Endothelial cell of umbilical vein (primary cell): ENCODE data around the gene RRAS.

ENCODE experiments used
- EZH2 ChIP-seq: IDR thresholded peaks from 2 replicates; pipeline ENCODE4 v1.6.1; 2012; ENCODE audit warnings: borderline replicate concordance, low read depth, mild to moderate bottlenecking, moderate library complexity, low read length, inconsistent platforms; ENCODE audit not compliant: severe bottlenecking
- FOS ChIP-seq: IDR thresholded peaks from 2 replicates; pipeline ENCODE4 v1.6.1; 2011; ENCODE audit warnings: mild to moderate bottlenecking, low read length, moderate library complexity, borderline replicate concordance; ENCODE audit not compliant: insufficient read depth
- JUN ChIP-seq: IDR thresholded peaks from 2 replicates; pipeline ENCODE4 v1.6.1; 2011; ENCODE audit warnings: borderline replicate concordance, low read depth; ENCODE audit not compliant: insufficient read length, insufficient read depth
- MAX ChIP-seq: IDR thresholded peaks from 2 replicates; pipeline ENCODE4 v1.6.1; 2011; ENCODE audit not compliant: insufficient read depth, insufficient read length
- MYC ChIP-seq: IDR thresholded peaks from one replicate; pipeline ENCODE4 v1.6.1; 2011; ENCODE audit warnings: mild to moderate bottlenecking, low read depth, low read length
- POLR2A ChIP-seq: IDR thresholded peaks from 2 replicates; pipeline ENCODE4 v1.6.1; 2012; ENCODE audit warnings: low read depth, mild to moderate bottlenecking, control low read depth, low read length
- POLR2AphosphoS5 ChIP-seq: IDR thresholded peaks from 2 replicates; pipeline ENCODE4 v1.6.1; 2012; ENCODE audit warnings: low read depth, mild to moderate bottlenecking, control low read depth, low read length, moderate library complexity; ENCODE audit not compliant: insufficient read depth
- TF ChIP-seq, protein P1 (sequence below), 2 donors: IDR thresholded peaks; 1 replicate in 1 of 2; 2 replicates in 1 of 2; pipeline ENCODE4 v1.5.1; 2011; ENCODE audit warnings: low read length in 2 of 2, mild to moderate bottlenecking in 2 of 2, moderate library complexity in 2 of 2, control low read depth in 1 of 2, inconsistent platforms in 1 of 2, low read depth in 1 of 2; ENCODE audit not compliant: insufficient read depth in 1 of 2; ENCODE audit errors: extremely low read depth in 1 of 2

- TF ChIP-seq, protein P1, sequence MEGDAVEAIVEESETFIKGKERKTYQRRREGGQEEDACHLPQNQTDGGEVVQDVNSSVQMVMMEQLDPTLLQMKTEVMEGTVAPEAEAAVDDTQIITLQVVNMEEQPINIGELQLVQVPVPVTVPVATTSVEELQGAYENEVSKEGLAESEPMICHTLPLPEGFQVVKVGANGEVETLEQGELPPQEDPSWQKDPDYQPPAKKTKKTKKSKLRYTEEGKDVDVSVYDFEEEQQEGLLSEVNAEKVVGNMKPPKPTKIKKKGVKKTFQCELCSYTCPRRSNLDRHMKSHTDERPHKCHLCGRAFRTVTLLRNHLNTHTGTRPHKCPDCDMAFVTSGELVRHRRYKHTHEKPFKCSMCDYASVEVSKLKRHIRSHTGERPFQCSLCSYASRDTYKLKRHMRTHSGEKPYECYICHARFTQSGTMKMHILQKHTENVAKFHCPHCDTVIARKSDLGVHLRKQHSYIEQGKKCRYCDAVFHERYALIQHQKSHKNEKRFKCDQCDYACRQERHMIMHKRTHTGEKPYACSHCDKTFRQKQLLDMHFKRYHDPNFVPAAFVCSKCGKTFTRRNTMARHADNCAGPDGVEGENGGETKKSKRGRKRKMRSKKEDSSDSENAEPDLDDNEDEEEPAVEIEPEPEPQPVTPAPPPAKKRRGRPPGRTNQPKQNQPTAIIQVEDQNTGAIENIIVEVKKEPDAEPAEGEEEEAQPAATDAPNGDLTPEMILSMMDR (IDR thresholded peaks at IDR 0.05; ENCODE audit: extremely low read depth in 1 of 2, insufficient read depth in 1 of 2, low read depth in 1 of 2, low read length in 2 of 2): no peak
- TF ChIP-seq POLR2A: no peak
- TF ChIP-seq EZH2: no peak
- no peak for TF ChIP-seq MYC
- no peak for TF ChIP-seq POLR2AphosphoS5
- no peak for TF ChIP-seq FOS
- TF ChIP-seq JUN: no peak
- TF ChIP-seq MAX: no peak
Observed at GRCh38 chr19:49642492-49643035, 2.6 kb upstream of the RRAS start.
